DND-41 (cell line): ENCODE data around the gene OCIAD2.

Source experiments
- CTCF ChIP-seq: IDR thresholded peaks from 2 replicates; pipeline ENCODE4 v1.5.1; 2012; ENCODE audit warnings: borderline replicate concordance, low read length, moderate library complexity, mild to moderate bottlenecking; ENCODE audit not compliant: poor library complexity, severe bottlenecking; ENCODE audit errors: extremely low read depth
- EZH2 ChIP-seq: IDR thresholded peaks from 3 replicates; pipeline ENCODE4 v1.6.1; 2012; ENCODE audit warnings: borderline replicate concordance, low read depth, mild to moderate bottlenecking, moderate library complexity, low read length, inconsistent platforms; ENCODE audit not compliant: severe bottlenecking

GRCh38 chr4:48909697-48910096 is 3.1 kb upstream of the OCIAD2 start:
- TF ChIP-seq CTCF (no peak), EZH2 (no peak)
